ENCODE data around the gene DMKN. TPM values are rescaled to one million over a fixed set of nuclear protein-coding genes. Genes with fewer than 3 reads are reported as not detected.

The DMKN gene
- total RNA-seq, 3 donors from 2014 or later (not counting 1 experiment from before 2014, with no cell fraction given), result 10.7 to 15.3 (median 11.3) TPM

GRCh38 chr19:35461060-35461459, 52.4 kb downstream of the DMKN start:
- H3K36me3 ChIP-seq (ENCODE audit: control insufficient read depth, insufficient read depth, low read length), result no peaks in the 10 kb centered on the region
- no peaks in the 10 kb centered on the region for H3K27me3 Mint-ChIP-seq (ENCODE audit: low read depth in 2 of 2)
- H3K27me3 ChIP-seq (ENCODE audit: control insufficient read depth, insufficient read depth, low read length), result no peaks in the 10 kb centered on the region
- intact Hi-C loops (cut with micrococcal nuclease), result loop anchor here (10.0 kb wide), 1 partner anchor 196 kb away; the partner anchor contains the start of gene USF2
- H3K4me3 ChIP-seq (ENCODE audit: low read length), result no peak overlapping the region
- H3K9me3 Mint-ChIP-seq, result no peaks in the 10 kb centered on the region
- peak overlapping the region; percentile 47 for H3K4me3 Mint-ChIP-seq
- H3K9me3 ChIP-seq (ENCODE audit: control insufficient read depth, insufficient read depth, low read length), result no peaks in the 10 kb centered on the region
- DNase-seq (no peak), ATAC-seq (no peak)
- peaks cover 29 to 30% of the 10 kb centered on the region in 2 donors for H3K4me1 Mint-ChIP-seq
- TF ChIP-seq, protein P1, sequence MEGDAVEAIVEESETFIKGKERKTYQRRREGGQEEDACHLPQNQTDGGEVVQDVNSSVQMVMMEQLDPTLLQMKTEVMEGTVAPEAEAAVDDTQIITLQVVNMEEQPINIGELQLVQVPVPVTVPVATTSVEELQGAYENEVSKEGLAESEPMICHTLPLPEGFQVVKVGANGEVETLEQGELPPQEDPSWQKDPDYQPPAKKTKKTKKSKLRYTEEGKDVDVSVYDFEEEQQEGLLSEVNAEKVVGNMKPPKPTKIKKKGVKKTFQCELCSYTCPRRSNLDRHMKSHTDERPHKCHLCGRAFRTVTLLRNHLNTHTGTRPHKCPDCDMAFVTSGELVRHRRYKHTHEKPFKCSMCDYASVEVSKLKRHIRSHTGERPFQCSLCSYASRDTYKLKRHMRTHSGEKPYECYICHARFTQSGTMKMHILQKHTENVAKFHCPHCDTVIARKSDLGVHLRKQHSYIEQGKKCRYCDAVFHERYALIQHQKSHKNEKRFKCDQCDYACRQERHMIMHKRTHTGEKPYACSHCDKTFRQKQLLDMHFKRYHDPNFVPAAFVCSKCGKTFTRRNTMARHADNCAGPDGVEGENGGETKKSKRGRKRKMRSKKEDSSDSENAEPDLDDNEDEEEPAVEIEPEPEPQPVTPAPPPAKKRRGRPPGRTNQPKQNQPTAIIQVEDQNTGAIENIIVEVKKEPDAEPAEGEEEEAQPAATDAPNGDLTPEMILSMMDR (IDR thresholded peaks at IDR 0.05), result no peak
- peaks cover 60% of the 10 kb centered on the region for H3K4me1 ChIP-seq (ENCODE audit: control insufficient read depth, insufficient read depth, low read length)
- H3K27ac Mint-ChIP-seq, result peak overlapping the region; percentile 49 to 60
- no peaks in the 10 kb centered on the region for H3K36me3 Mint-ChIP-seq
- H3K27ac ChIP-seq (ENCODE audit: low read length), result no peak overlapping the region
- 91% methylated on average over 9 of the region's 9 CpGs for WGBS (ENCODE audit: insufficient coverage)

GRCh38 chr19:35460608-35461007, 52.8 kb downstream of the DMKN start:
- no peaks in the 10 kb centered on the region for H3K27me3 Mint-ChIP-seq (ENCODE audit: low read depth in 2 of 2)
- TF ChIP-seq, protein P1 (IDR thresholded peaks at IDR 0.05), result no peak
- intact Hi-C loops (cut with micrococcal nuclease), result loop anchor here (10.0 kb wide), 1 partner anchor 196 kb away; the partner anchor contains the start of gene USF2
- DNase-seq (no peak), ATAC-seq (no peak)
- Histone ChIP-seq H3K27me3 (ENCODE audit: control insufficient read depth, insufficient read depth, low read length) (no peaks in the 10 kb centered on the region), H3K9me3 (ENCODE audit: control insufficient read depth, insufficient read depth, low read length) (no peaks in the 10 kb centered on the region), H3K27ac (ENCODE audit: low read length) (no peak overlapping the region), H3K36me3 (ENCODE audit: control insufficient read depth, insufficient read depth, low read length) (no peaks in the 10 kb centered on the region), H3K4me1 (ENCODE audit: control insufficient read depth, insufficient read depth, low read length) (peaks cover 63% of the 10 kb centered on the region), H3K4me3 (ENCODE audit: low read length) (no peak overlapping the region)
- WGBS (ENCODE audit: insufficient coverage), result 80% methylated on average over 5 of the region's 10 CpGs
- H3K4me3 Mint-ChIP-seq, result peak overlapping the region; percentile 47
- no peaks in the 10 kb centered on the region for H3K9me3 Mint-ChIP-seq
- H3K4me1 Mint-ChIP-seq, result peaks cover 29 to 30% of the 10 kb centered on the region in 2 donors
- H3K36me3 Mint-ChIP-seq, result no peaks in the 10 kb centered on the region
- peak overlapping the region; percentile 49 to 60 for H3K27ac Mint-ChIP-seq

GRCh38 chr19:35459414-35460082, 53.9 kb downstream of the DMKN start:
- Mint-ChIP-seq H3K9me3 (no peaks in the 10 kb centered on the region), H3K4me1 (peaks cover 24 to 30% of the 10 kb centered on the region in 2 donors), H3K27me3 (ENCODE audit: low read depth in 2 of 2) (no peaks in the 10 kb centered on the region), H3K36me3 (no peaks in the 10 kb centered on the region), H3K4me3 (no peak overlapping the region), H3K27ac (peak overlapping the region; percentile 8 to 45)
- Histone ChIP-seq H3K9me3 (ENCODE audit: control insufficient read depth, insufficient read depth, low read length) (no peaks in the 10 kb centered on the region), H3K27me3 (ENCODE audit: control insufficient read depth, insufficient read depth, low read length) (no peaks in the 10 kb centered on the region), H3K4me1 (ENCODE audit: control insufficient read depth, insufficient read depth, low read length) (peaks cover 64% of the 10 kb centered on the region), H3K27ac (ENCODE audit: low read length) (no peak overlapping the region), H3K4me3 (ENCODE audit: low read length) (no peak overlapping the region), H3K36me3 (ENCODE audit: control insufficient read depth, insufficient read depth, low read length) (no peaks in the 10 kb centered on the region)
- intact Hi-C loops (cut with micrococcal nuclease), result loop anchor here (10.0 kb wide), 1 partner anchor 195 kb away; the partner anchor contains the start of gene USF2
- DNase-seq, result no peak
- ATAC-seq, result no peak
- TF ChIP-seq, protein P1 (IDR thresholded peaks at IDR 0.05), result no peak
- 75% methylated on average over 14 of the region's 14 CpGs for WGBS (ENCODE audit: insufficient coverage)

Measured in natural killer cell (primary cell).